ENCODE measurements around the gene MAD1L1.

DNA sequence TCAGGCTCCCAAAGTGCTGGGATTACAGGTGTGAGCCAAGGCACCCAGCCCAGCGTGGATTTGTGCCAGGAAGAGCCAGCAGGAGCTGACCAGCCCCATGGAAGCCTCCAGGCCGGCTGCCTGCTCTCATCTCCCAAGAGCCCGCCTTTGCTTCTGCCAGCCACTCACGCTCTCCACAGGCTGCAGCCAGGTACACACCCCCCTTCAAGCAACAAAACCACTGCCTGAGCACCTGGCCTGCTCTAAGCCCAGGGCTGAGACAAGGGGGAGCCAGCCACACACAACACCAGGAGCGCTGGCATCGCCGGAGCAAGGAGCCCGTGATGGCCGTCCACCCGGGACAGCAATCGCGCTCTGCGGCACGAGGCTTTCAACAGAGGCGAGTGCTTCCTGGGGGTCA lies 34.5 kb downstream of the MAD1L1 start:
- TF ChIP-seq, protein P1, sequence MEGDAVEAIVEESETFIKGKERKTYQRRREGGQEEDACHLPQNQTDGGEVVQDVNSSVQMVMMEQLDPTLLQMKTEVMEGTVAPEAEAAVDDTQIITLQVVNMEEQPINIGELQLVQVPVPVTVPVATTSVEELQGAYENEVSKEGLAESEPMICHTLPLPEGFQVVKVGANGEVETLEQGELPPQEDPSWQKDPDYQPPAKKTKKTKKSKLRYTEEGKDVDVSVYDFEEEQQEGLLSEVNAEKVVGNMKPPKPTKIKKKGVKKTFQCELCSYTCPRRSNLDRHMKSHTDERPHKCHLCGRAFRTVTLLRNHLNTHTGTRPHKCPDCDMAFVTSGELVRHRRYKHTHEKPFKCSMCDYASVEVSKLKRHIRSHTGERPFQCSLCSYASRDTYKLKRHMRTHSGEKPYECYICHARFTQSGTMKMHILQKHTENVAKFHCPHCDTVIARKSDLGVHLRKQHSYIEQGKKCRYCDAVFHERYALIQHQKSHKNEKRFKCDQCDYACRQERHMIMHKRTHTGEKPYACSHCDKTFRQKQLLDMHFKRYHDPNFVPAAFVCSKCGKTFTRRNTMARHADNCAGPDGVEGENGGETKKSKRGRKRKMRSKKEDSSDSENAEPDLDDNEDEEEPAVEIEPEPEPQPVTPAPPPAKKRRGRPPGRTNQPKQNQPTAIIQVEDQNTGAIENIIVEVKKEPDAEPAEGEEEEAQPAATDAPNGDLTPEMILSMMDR (IDR thresholded peaks at IDR 0.05; ENCODE audit: low read depth, low read length, missing input control): no peak
- TF ChIP-seq EGR1 (IDR thresholded peaks at IDR 0.05; ENCODE audit: low read depth in 2 of 2): no peak
- TF ChIP-seq, protein P2, sequence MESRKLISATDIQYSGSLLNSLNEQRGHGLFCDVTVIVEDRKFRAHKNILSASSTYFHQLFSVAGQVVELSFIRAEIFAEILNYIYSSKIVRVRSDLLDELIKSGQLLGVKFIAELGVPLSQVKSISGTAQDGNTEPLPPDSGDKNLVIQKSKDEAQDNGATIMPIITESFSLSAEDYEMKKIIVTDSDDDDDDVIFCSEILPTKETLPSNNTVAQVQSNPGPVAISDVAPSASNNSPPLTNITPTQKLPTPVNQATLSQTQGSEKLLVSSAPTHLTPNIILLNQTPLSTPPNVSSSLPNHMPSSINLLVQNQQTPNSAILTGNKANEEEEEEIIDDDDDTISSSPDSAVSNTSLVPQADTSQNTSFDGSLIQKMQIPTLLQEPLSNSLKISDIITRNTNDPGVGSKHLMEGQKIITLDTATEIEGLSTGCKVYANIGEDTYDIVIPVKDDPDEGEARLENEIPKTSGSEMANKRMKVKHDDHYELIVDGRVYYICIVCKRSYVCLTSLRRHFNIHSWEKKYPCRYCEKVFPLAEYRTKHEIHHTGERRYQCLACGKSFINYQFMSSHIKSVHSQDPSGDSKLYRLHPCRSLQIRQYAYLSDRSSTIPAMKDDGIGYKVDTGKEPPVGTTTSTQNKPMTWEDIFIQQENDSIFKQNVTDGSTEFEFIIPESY (IDR thresholded peaks at IDR 0.05): no peak
- no peak for TF ChIP-seq RAD21 (IDR thresholded peaks at IDR 0.05)
- TF ChIP-seq HNF4G (IDR thresholded peaks at IDR 0.05): no peak
- TF ChIP-seq, protein P3, sequence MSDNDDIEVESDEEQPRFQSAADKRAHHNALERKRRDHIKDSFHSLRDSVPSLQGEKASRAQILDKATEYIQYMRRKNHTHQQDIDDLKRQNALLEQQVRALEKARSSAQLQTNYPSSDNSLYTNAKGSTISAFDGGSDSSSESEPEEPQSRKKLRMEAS (IDR thresholded peaks at IDR 0.05): no peak
